Naive thymus-derived CD4-positive, alpha-beta T cell (primary cell): Measurements from ENCODE around the gene PTPN13. TPM values are rescaled to one million over a fixed set of nuclear protein-coding genes. Genes with fewer than 3 reads are reported as not detected.
"Not testable (repeated sequence)": the region's sequence is repeated elsewhere in the genome, so short reads cannot be mapped to it uniquely, and the experiment has no call there.

Experiments
- ATAC-seq: fragments of 150-1000 bp; cut with Tn5 transposase; 2 replicates; pipeline ENCODE4 v1.10.0; 2021; ENCODE audit warnings: mild to moderate bottlenecking, moderate library complexity
- CTCF ChIA-PET: fragments of 350-600 bp; sonication (Branson Sonifier 250); formaldehyde crosslinking; loops from one replicate; lab custom pipeline; 2021; ENCODE audit warnings: antibody characterized with exemption; lab: Charles Lee
- POLR2A ChIA-PET: fragments of 350-600 bp; sonication (Branson Sonifier 250); formaldehyde crosslinking; loops from one replicate; lab custom pipeline; 2021; ENCODE audit warnings: antibody characterized with exemption, inconsistent platforms; lab: Charles Lee
- DNase-seq, 9 donors: peaks; one replicate each; pipeline versions ENCODE4 v3.0.0 to v3.0.0-alpha.2; 2020 to 2022; ENCODE audit warnings: mixed read lengths in 1 of 9
- H3K27ac ChIP-seq: one replicate; pipeline ENCODE4 v1.7.0; 2013; ENCODE audit warnings: mild to moderate bottlenecking, low read depth, low read length, moderate library complexity
- H3K27me3 ChIP-seq, 2 donors: one replicate each; pipeline ENCODE4 v1.7.0; 2013; ENCODE audit warnings: low read length in 2 of 2, mild to moderate bottlenecking in 2 of 2, moderate library complexity in 2 of 2; ENCODE audit not compliant: control insufficient read depth in 2 of 2, insufficient read depth in 2 of 2
- H3K36me3 ChIP-seq, 3 experiments: 1 replicate in 2 of 3; 2 replicates in 1 of 3; pipeline ENCODE4 v1.7.0; 2013; ENCODE audit warnings: low read length in 3 of 3, mild to moderate bottlenecking in 3 of 3, moderate library complexity in 1 of 3; ENCODE audit not compliant: insufficient read depth in 3 of 3, control insufficient read depth in 2 of 3
- H3K4me1 ChIP-seq, 2 donors: one replicate each; pipeline ENCODE4 v1.7.0; 2013; ENCODE audit warnings: low read length in 2 of 2, mild to moderate bottlenecking in 2 of 2, moderate library complexity in 1 of 2; ENCODE audit not compliant: control insufficient read depth in 2 of 2, insufficient read depth in 2 of 2
- H3K4me3 ChIP-seq: 2 replicates; pipeline ENCODE4 v1.7.0; 2013; ENCODE audit warnings: mild to moderate bottlenecking, low read length
- H3K9me3 ChIP-seq, 3 experiments: 1 replicate in 2 of 3; 2 replicates in 1 of 3; pipeline ENCODE4 v1.7.0; 2013; ENCODE audit warnings: low read length in 3 of 3; ENCODE audit not compliant: control insufficient read depth in 2 of 3
- H3K27ac Mint-ChIP-seq, 9 donors: one replicate each; pipeline ENCODE4 v1.8.0; 2020 to 2022; ENCODE audit warnings: mixed read lengths in 9 of 9, mild to moderate bottlenecking in 8 of 9, moderate library complexity in 5 of 9, inconsistent platforms in 2 of 9
- H3K27me3 Mint-ChIP-seq, 5 donors: one replicate each; pipeline ENCODE4 v1.8.0; 2021 to 2022; ENCODE audit warnings: mixed read lengths in 5 of 5, mild to moderate bottlenecking in 1 of 5
- H3K36me3 Mint-ChIP-seq, 5 donors: one replicate each; pipeline ENCODE4 v1.8.0; 2020 to 2022; ENCODE audit warnings: mixed read lengths in 5 of 5, mild to moderate bottlenecking in 3 of 5, inconsistent platforms in 1 of 5
- H3K4me1 Mint-ChIP-seq, 7 donors: one replicate each; pipeline ENCODE4 v1.8.0; 2020 to 2022; ENCODE audit warnings: mixed read lengths in 7 of 7, mild to moderate bottlenecking in 3 of 7, inconsistent platforms in 1 of 7
- H3K4me3 Mint-ChIP-seq, 10 donors: one replicate each; pipeline ENCODE4 v1.8.0; 2020 to 2022; ENCODE audit warnings: mild to moderate bottlenecking in 10 of 10, mixed read lengths in 10 of 10, moderate library complexity in 6 of 10, inconsistent platforms in 2 of 10
- H3K9me3 Mint-ChIP-seq, 11 donors: one replicate each; pipeline ENCODE4 v1.8.0; 2020 to 2022; ENCODE audit warnings: mixed read lengths in 11 of 11, mild to moderate bottlenecking in 4 of 11, inconsistent platforms in 1 of 11, moderate library complexity in 1 of 11
- intact Hi-C, 2 donors: fragments of 100-400 bp; cut with micrococcal nuclease; formaldehyde crosslinking; loops; one replicate each; pipeline ENCODE4 v1.15.1; 2023
- polyA plus RNA-seq, 2 donors: library from polyadenylated mRNA; unstranded; fragments of 300-500 nt; fragmentation: Illumina TruSeq; gene quantifications; one replicate each; pipeline ENCODE4 v1.2.3, GENCODE V29; 2021
- total RNA-seq, 6 experiments: library from RNA in 5 of 6; stranded (reverse) in 5 of 6; gene quantifications; 1 replicate in 5 of 6; 2 replicates in 1 of 6; pipeline ENCODE4 v1.2.3 and lab custom pipeline; 2021 to 2026

PTPN13 gene
- total and polyA plus RNA-seq, 7 experiments from 2014 or later = 0.05 to 4.5 (median 0.21) TPM; not detected in 3

- no peak overlapping the region for H3K4me3 Mint-ChIP-seq
- no peaks in the 10 kb centered on the region for H3K36me3 ChIP-seq
- H3K4me1 Mint-ChIP-seq = no peaks in the 10 kb centered on the region
- no peak for DNase-seq
- no peaks in the 10 kb centered on the region for H3K9me3 ChIP-seq
- peaks cover 0 to 10% (median 3%) of the 10 kb centered on the region in 11 donors for H3K9me3 Mint-ChIP-seq
- H3K4me1 ChIP-seq = no peaks in the 10 kb centered on the region
- H3K27me3 Mint-ChIP-seq = peaks cover 0 to 15% (median 4%) of the 10 kb centered on the region in 5 donors
- intact Hi-C loops = no loop called here
- CTCF ChIA-PET = no interaction called here
- POLR2A ChIA-PET = no interaction called here
- no peak overlapping the region for H3K4me3 ChIP-seq
- H3K36me3 Mint-ChIP-seq = no peaks in the 10 kb centered on the region
- no peaks in the 10 kb centered on the region for H3K27me3 ChIP-seq
- no peak for ATAC-seq
- no peak overlapping the region for H3K27ac Mint-ChIP-seq
- no peak overlapping the region for H3K27ac ChIP-seq
Observed at GRCh38 chr4:86718152-86718551, 124.0 kb downstream of the PTPN13 start.

GRCh38 chr4:86719149-86719548 is 125.0 kb downstream of the PTPN13 start:
- H3K36me3 ChIP-seq, DNase-seq, ATAC-seq, H3K27me3 ChIP-seq, H3K4me1 ChIP-seq, H3K4me1 Mint-ChIP-seq, H3K9me3 ChIP-seq, POLR2A ChIA-PET, H3K27ac ChIP-seq, intact Hi-C loops, H3K27ac Mint-ChIP-seq, CTCF ChIA-PET, H3K4me3 Mint-ChIP-seq, H3K36me3 Mint-ChIP-seq, H3K4me3 ChIP-seq: not testable (repeated sequence)
- H3K27me3 Mint-ChIP-seq = peaks cover 0 to 10% (median 4%) of the 10 kb centered on the region in 5 donors
- peaks cover 0 to 10% (median 3%) of the 10 kb centered on the region in 11 donors for H3K9me3 Mint-ChIP-seq

DNA sequence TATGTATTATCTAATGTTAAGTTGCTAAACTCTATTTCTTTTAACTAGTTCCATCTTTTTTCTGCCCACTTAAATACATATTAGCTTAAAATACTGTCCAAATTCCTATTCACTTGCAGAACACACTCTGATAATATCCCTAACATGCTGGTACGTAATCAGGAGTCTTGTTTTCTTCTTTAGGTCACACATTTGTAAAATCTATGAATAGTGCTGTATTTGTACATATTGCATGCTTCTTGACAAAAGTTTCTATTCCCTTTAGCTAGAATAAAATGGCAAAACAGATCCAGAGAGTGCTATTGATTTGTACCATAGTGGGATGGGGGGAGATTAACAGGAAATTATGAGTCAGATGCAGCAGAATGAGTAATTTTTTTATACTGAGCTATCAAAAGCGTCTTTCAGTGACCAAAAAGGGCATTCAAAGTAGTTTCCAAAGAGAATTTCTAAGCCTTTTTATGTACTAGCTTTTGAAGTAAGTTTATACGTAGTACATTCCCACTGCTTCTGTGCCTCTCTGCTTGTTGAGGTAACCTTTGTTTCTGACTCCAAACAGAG is 126.5 kb downstream of the PTPN13 start:
- Mint-ChIP-seq H3K4me3 (no peak overlapping the region), H3K27ac (no peak overlapping the region), H3K4me1 (no peaks in the 10 kb centered on the region), H3K36me3 (no peaks in the 10 kb centered on the region), H3K9me3 (peaks cover 0 to 10% (median 3%) of the 10 kb centered on the region in 11 donors), H3K27me3 (peaks cover 0 to 6% (median 4%) of the 10 kb centered on the region in 5 donors)
- no peaks in the 10 kb centered on the region for H3K9me3 ChIP-seq
- POLR2A ChIA-PET = no interaction called here
- no peak for DNase-seq
- no peaks in the 10 kb centered on the region for H3K36me3 ChIP-seq
- CTCF ChIA-PET = no interaction called here
- no peak overlapping the region for H3K4me3 ChIP-seq
- intact Hi-C loops = no loop called here
- H3K4me1 ChIP-seq = no peaks in the 10 kb centered on the region
- H3K27me3 ChIP-seq = no peaks in the 10 kb centered on the region
- no peak overlapping the region for H3K27ac ChIP-seq
- ATAC-seq = no peak

DNA sequence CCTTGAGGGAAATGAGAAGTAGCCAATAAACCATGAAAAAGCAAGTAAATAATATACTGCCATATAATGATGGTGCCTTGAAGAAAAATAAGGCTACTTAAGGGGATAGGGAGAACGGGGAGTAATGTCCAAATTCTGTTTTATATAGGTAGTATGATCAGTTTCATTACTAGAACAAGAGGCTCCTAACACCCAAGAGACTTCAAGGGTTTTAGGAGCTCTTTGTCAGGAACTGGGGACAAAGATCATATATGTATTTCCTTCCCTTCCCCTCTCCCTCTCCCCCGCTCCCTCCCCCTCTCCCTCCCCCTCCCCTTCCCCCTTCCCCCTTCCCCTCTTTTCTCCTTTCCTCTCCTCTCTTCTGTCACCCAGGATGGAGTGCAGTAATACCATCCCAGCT is 127.3 kb downstream of the PTPN13 start:
- Histone ChIP-seq H3K36me3 (no peaks in the 10 kb centered on the region), H3K27ac (no peak overlapping the region), H3K4me3 (no peak overlapping the region), H3K27me3 (no peaks in the 10 kb centered on the region), H3K4me1 (no peaks in the 10 kb centered on the region), H3K9me3 (no peaks in the 10 kb centered on the region)
- ChIA-PET POLR2A (no interaction called here), CTCF (no interaction called here)
- DNase-seq = no peak
- no peaks in the 10 kb centered on the region for H3K4me1 Mint-ChIP-seq
- H3K36me3 Mint-ChIP-seq = no peaks in the 10 kb centered on the region
- peaks cover 0 to 6% (median 4%) of the 10 kb centered on the region in 5 donors for H3K27me3 Mint-ChIP-seq
- no peak overlapping the region for H3K4me3 Mint-ChIP-seq
- intact Hi-C loops = no loop called here
- no peak for ATAC-seq
- H3K27ac Mint-ChIP-seq = no peak overlapping the region
- peaks cover 0 to 13% (median 4%) of the 10 kb centered on the region in 11 donors for H3K9me3 Mint-ChIP-seq

GRCh38 chr4:86730310-86730709 is 136.2 kb downstream of the PTPN13 start:
- ChIA-PET CTCF (interaction anchor here (1.2 kb wide), 1 partner anchor 13 kb away, joined by 3 read pairs; no protein-coding TSS in a partner anchor), POLR2A (no interaction called here)
- Histone ChIP-seq H3K36me3 (no peaks in the 10 kb centered on the region), H3K27me3 (no peaks in the 10 kb centered on the region), H3K9me3 (no peaks in the 10 kb centered on the region), H3K27ac (no peak overlapping the region), H3K4me3 (no peak overlapping the region), H3K4me1 (no peaks in the 10 kb centered on the region)
- no peaks in the 10 kb centered on the region for H3K4me1 Mint-ChIP-seq
- H3K9me3 Mint-ChIP-seq = peaks cover 0 to 11% (median 5%) of the 10 kb centered on the region in 11 donors
- ATAC-seq (no peak), DNase-seq (no peak)
- H3K27ac Mint-ChIP-seq = no peak overlapping the region
- peaks cover 4 to 13% (median 5%) of the 10 kb centered on the region in 5 donors for H3K27me3 Mint-ChIP-seq
- H3K36me3 Mint-ChIP-seq = no peaks in the 10 kb centered on the region
- H3K4me3 Mint-ChIP-seq = no peak overlapping the region
- intact Hi-C loops = no loop called here

DNA sequence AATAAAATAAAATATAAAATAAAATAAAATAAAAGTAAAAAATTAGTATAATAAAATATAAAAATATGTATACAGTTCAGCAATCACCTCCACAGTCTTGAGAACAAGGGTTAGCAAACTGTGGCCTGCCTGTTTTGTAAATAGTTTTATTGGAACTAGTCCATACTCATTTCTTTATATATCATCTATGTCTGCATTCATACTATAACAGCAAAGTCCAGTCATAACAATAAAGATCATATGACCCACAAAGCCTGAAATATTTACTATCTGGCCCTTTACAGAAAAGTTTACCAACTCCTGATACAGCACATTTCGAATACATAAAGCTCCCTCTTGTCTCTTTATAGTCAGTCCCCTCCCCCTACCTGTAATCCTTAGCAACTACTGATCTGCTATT is 143.1 kb downstream of the PTPN13 start:
- H3K9me3 Mint-ChIP-seq = peaks cover 0 to 18% (median 4%) of the 10 kb centered on the region in 11 donors
- H3K4me1 Mint-ChIP-seq = no peaks in the 10 kb centered on the region
- no peak overlapping the region for H3K27ac Mint-ChIP-seq
- intact Hi-C loops = no loop called here
- ChIA-PET POLR2A (interaction anchor here (0.6 kb wide), 1 partner anchor 50 kb away, joined by 3 read pairs; no protein-coding TSS in a partner anchor), CTCF (no interaction called here)
- Histone ChIP-seq H3K4me3 (no peak overlapping the region), H3K36me3 (no peaks in the 10 kb centered on the region), H3K4me1 (no peaks in the 10 kb centered on the region), H3K27me3 (no peaks in the 10 kb centered on the region), H3K27ac (no peak overlapping the region), H3K9me3 (no peaks in the 10 kb centered on the region)
- ATAC-seq = no peak
- H3K4me3 Mint-ChIP-seq = no peak overlapping the region
- peaks cover 0 to 5% (median 0%) of the 10 kb centered on the region in 5 donors for H3K36me3 Mint-ChIP-seq
- no peak for DNase-seq
- peaks cover 0 to 5% (median 3%) of the 10 kb centered on the region in 5 donors for H3K27me3 Mint-ChIP-seq

DNA sequence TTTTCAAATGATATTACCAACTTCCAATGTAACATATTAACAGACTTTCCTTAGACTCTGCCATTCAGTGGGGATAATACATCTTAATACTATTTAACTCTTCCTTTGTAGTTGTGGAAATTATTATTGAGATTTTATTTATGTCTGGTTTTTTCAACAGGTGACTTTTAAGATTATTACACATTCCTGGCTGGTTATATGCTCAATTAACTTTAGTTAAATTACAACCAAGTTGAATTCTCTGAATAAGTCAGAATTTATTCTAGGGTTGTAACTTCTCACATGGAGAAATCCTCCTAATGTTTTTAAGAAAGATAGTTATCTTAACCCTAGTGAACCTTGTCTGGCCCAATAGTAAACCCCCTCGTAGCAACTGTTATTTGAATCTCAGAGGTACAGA is 147.7 kb downstream of the PTPN13 start:
- ChIA-PET POLR2A (no interaction called here), CTCF (no interaction called here)
- no peak overlapping the region for H3K27ac ChIP-seq
- intact Hi-C loops = no loop called here
- H3K27me3 ChIP-seq = no peaks in the 10 kb centered on the region
- Mint-ChIP-seq H3K9me3 (peaks cover 0 to 18% (median 4%) of the 10 kb centered on the region in 11 donors), H3K36me3 (peaks cover 0 to 5% (median 0%) of the 10 kb centered on the region in 5 donors), H3K27me3 (peaks cover 0 to 10% (median 6%) of the 10 kb centered on the region in 5 donors), H3K27ac (no peak overlapping the region), H3K4me1 (no peaks in the 10 kb centered on the region), H3K4me3 (no peak overlapping the region)
- DNase-seq (no peak), ATAC-seq (no peak)
- H3K4me1 ChIP-seq = no peaks in the 10 kb centered on the region
- no peaks in the 10 kb centered on the region for H3K36me3 ChIP-seq
- H3K9me3 ChIP-seq = no peaks in the 10 kb centered on the region
- no peak overlapping the region for H3K4me3 ChIP-seq
